ENCODE data around the gene ITGA8. TPM values are rescaled to one million over a fixed set of nuclear protein-coding genes. Genes with fewer than 3 reads are reported as not detected.

Gene ITGA8
- total and polyA plus RNA-seq, 9 donors, result 3.5 to 58.0 (median 6.8) TPM

GRCh38 chr10:15660990-15661389, 58.7 kb downstream of the ITGA8 start:
- Histone ChIP-seq H3K4me1 (ENCODE audit: insufficient read depth) (no peaks in the 10 kb centered on the region), H3K9me3 (no peaks in the 10 kb centered on the region), H3K36me3 (no peaks in the 10 kb centered on the region), H3K27me3 (no peaks in the 10 kb centered on the region), H3K27ac (no peak overlapping the region), H3K4me3 (no peak overlapping the region)
- no peak for DNase-seq
- WGBS, 3 donors, result 80 to 86% (median 86%) methylated on average over 5 of the region's 5 CpGs
- intact Hi-C loops (cut with DNase I), result no loop called here
- TF ChIP-seq POLR2A (IDR thresholded peaks at IDR 0.05) (no peak), EP300 (IDR thresholded peaks at IDR 0.05) (no peak)

GRCh38 chr10:15658069-15658702, 61.5 kb downstream of the ITGA8 start:
- H3K27ac ChIP-seq, result no peak overlapping the region

GRCh38 chr10:15652757-15653156, 67.0 kb downstream of the ITGA8 start:
- no peaks in the 10 kb centered on the region for H3K9me3 ChIP-seq
- no peaks in the 10 kb centered on the region for H3K36me3 ChIP-seq
- DNase-seq, result no peak
- no peaks in the 10 kb centered on the region for H3K4me1 ChIP-seq (ENCODE audit: insufficient read depth)
- H3K4me3 ChIP-seq, result no peak overlapping the region
- H3K27me3 ChIP-seq, result no peaks in the 10 kb centered on the region
- intact Hi-C loops (cut with DNase I), result no loop called here
- no peak for TF ChIP-seq CTCF (IDR thresholded peaks at IDR 0.05)
- no peak for TF ChIP-seq EP300 (IDR thresholded peaks at IDR 0.05)
- TF ChIP-seq POLR2A (IDR thresholded peaks at IDR 0.05), result no peak
- WGBS, 3 donors, result 94 to 97% (median 95%) methylated on average over 4 of the region's 4 CpGs
- H3K27ac ChIP-seq, result no peak overlapping the region

More at GRCh38 chr10:15658069-15658702, 61.5 kb downstream of the ITGA8 start:
- no peak for DNase-seq
- intact Hi-C loops (cut with DNase I), result no loop called here
- Histone ChIP-seq H3K4me3 (no peak overlapping the region), H3K9me3 (no peaks in the 10 kb centered on the region), H3K4me1 (ENCODE audit: insufficient read depth) (no peaks in the 10 kb centered on the region), H3K36me3 (no peaks in the 10 kb centered on the region), H3K27me3 (no peaks in the 10 kb centered on the region)
- no peak for TF ChIP-seq POLR2A (IDR thresholded peaks at IDR 0.05)
- TF ChIP-seq EP300 (IDR thresholded peaks at IDR 0.05), result no peak
- TF ChIP-seq CTCF (IDR thresholded peaks at IDR 0.05), result no peak
- WGBS, 3 donors, result 60 to 63% (median 63%) methylated on average over 5 of the region's 5 CpGs

- H3K27ac ChIP-seq, result no peak overlapping the region
- WGBS, 3 donors, result 68 to 79% (median 71%) methylated on average over 7 of the region's 7 CpGs
- no peaks in the 10 kb centered on the region for H3K4me1 ChIP-seq (ENCODE audit: insufficient read depth)
- DNase-seq, result no peak
- H3K4me3 ChIP-seq, result no peak overlapping the region
- intact Hi-C loops (cut with DNase I), result no loop called here
- H3K9me3 ChIP-seq, result no peaks in the 10 kb centered on the region
- no peaks in the 10 kb centered on the region for H3K36me3 ChIP-seq
- TF ChIP-seq EP300 (IDR thresholded peaks at IDR 0.05), result no peak
- no peak for TF ChIP-seq CTCF (IDR thresholded peaks at IDR 0.05)
- no peak for TF ChIP-seq POLR2A (IDR thresholded peaks at IDR 0.05)
- H3K27me3 ChIP-seq, result no peaks in the 10 kb centered on the region
Observed at GRCh38 chr10:15652117-15652516, 67.6 kb downstream of the ITGA8 start.

- no peaks in the 10 kb centered on the region for H3K4me1 ChIP-seq (ENCODE audit: insufficient read depth)
- intact Hi-C loops (cut with DNase I), result no loop called here
Observed at GRCh38 chr10:15651175-15651574, 68.5 kb downstream of the ITGA8 start.

More at GRCh38 chr10:15651175-15651574, 68.5 kb downstream of the ITGA8 start:
- H3K27me3 ChIP-seq, result no peaks in the 10 kb centered on the region
- DNase-seq, result no peak
- no peak overlapping the region for H3K4me3 ChIP-seq
- H3K9me3 ChIP-seq, result no peaks in the 10 kb centered on the region
- 29 to 58% (median 34%) methylated on average over 6 of the region's 6 CpGs for WGBS, 3 donors
- TF ChIP-seq CTCF (IDR thresholded peaks at IDR 0.05) (no peak), EP300 (IDR thresholded peaks at IDR 0.05) (no peak), POLR2A (IDR thresholded peaks at IDR 0.05) (no peak)
- H3K27ac ChIP-seq, result no peak overlapping the region
- H3K36me3 ChIP-seq, result no peaks in the 10 kb centered on the region

Measured in ovary (tissue), 9 donors.